Adipose tissue (tissue), 3 donors: Measurements from ENCODE around the gene EGLN3. TPM values are rescaled to one million over a fixed set of nuclear protein-coding genes. Genes with fewer than 3 reads are reported as not detected.

Experiments used
- H3K27ac ChIP-seq: one replicate; pipeline ENCODE4 v1.5.1; 2013; ENCODE audit warnings: low read depth, low read length
- WGBS, 3 donors: extraction: QIAGEN DNeasy Blood & Tissue Kit; methylation state at CpG; one replicate each; pipeline ENCODE4 v1.1.7; 2013; 5-methylcytosine and 5-hydroxymethylcytosine counted together
- polyA plus RNA-seq, 3 donors: library from polyadenylated mRNA; stranded (reverse); fragments of 200-250 nt; gene quantifications; one replicate each; pipeline ENCODE4 v1.2.3, GENCODE V29; 2013
- donor health status: healthy with polysubstance abuse.
- donor health status: Bipolar disorder and iron deficiency.
- donor health status: healthy.

Gene EGLN3
- polyA plus RNA-seq, 3 donors, result 2.9 to 8.4 (median 3.9) TPM

- no peak overlapping the region for H3K27ac ChIP-seq
Observed at GRCh38 chr14:33925946-33926345, 24.9 kb downstream of the EGLN3 start.

- 70 to 90% (median 80%) methylated on average over 3 of the region's 3 CpGs for WGBS, 3 donors
- H3K27ac ChIP-seq, result no peak overlapping the region
Observed at GRCh38 chr14:33925235-33925634, 25.6 kb downstream of the EGLN3 start.

- no peak overlapping the region for H3K27ac ChIP-seq
- 62 to 87% (median 69%) methylated on average over 3 of the region's 3 CpGs for WGBS, 3 donors
Observed at GRCh38 chr14:33924566-33925100, 26.2 kb downstream of the EGLN3 start.

- 66 to 89% (median 67%) methylated on average over 4 of the region's 4 CpGs for WGBS, 3 donors
- no peak overlapping the region for H3K27ac ChIP-seq
Observed at GRCh38 chr14:33922125-33922524, 28.7 kb downstream of the EGLN3 start.

GRCh38 chr14:33918256-33918655, 32.6 kb downstream of the EGLN3 start:
- no peak overlapping the region for H3K27ac ChIP-seq
- WGBS, 3 donors, result 48 to 94% (median 56%) methylated on average over 3 of the region's 3 CpGs

- WGBS, 3 donors, result 55 to 90% (median 60%) methylated on average over 1 of the region's 1 CpG
- H3K27ac ChIP-seq, result no peak overlapping the region
Observed at GRCh38 chr14:33917661-33918060, 33.2 kb downstream of the EGLN3 start.

- no peak overlapping the region for H3K27ac ChIP-seq
- WGBS, 3 donors, result 21 to 50% (median 22%) methylated on average over 5 of the region's 5 CpGs
Observed at GRCh38 chr14:33916663-33917565, 34.0 kb downstream of the EGLN3 start.

- WGBS, 3 donors, result 80 to 92% (median 90%) methylated on average over 7 of the region's 7 CpGs
Observed at GRCh38 chr14:33915682-33916081, 35.2 kb downstream of the EGLN3 start.

GRCh38 chr14:33914676-33915516, 36.0 kb downstream of the EGLN3 start:
- WGBS, 3 donors, result 66 to 84% (median 78%) methylated on average over 5 of the region's 5 CpGs
- H3K27ac ChIP-seq, result no peak overlapping the region

More at GRCh38 chr14:33915682-33916081, 35.2 kb downstream of the EGLN3 start:
- H3K27ac ChIP-seq, result no peak overlapping the region

- 82 to 94% (median 90%) methylated on average over 6 of the region's 6 CpGs for WGBS, 3 donors
Observed at GRCh38 chr14:33911046-33911445, 39.8 kb downstream of the EGLN3 start.

GRCh38 chr14:33910435-33910834, 40.4 kb downstream of the EGLN3 start:
- H3K27ac ChIP-seq, result no peak overlapping the region
- 94 to 95% (median 95%) methylated on average over 8 of the region's 8 CpGs for WGBS, 3 donors

More at GRCh38 chr14:33911046-33911445, 39.8 kb downstream of the EGLN3 start:
- no peak overlapping the region for H3K27ac ChIP-seq

- H3K27ac ChIP-seq, result no peak overlapping the region
- 85 to 92% (median 88%) methylated on average over 6 of the region's 6 CpGs for WGBS, 3 donors
Observed at GRCh38 chr14:33909380-33910084, 41.3 kb downstream of the EGLN3 start.

- H3K27ac ChIP-seq, result no peak overlapping the region
- 82 to 95% (median 94%) methylated on average over 13 of the region's 13 CpGs for WGBS, 3 donors
Observed at GRCh38 chr14:33908540-33909223, 42.2 kb downstream of the EGLN3 start.

GRCh38 chr14:33906968-33907367, 43.9 kb downstream of the EGLN3 start:
- H3K27ac ChIP-seq, result no peak overlapping the region
- WGBS, 3 donors, result 45 to 54% (median 45%) methylated on average over 2 of the region's 2 CpGs

- 90 to 91% (median 91%) methylated on average over 5 of the region's 5 CpGs for WGBS, 3 donors
- H3K27ac ChIP-seq, result no peak overlapping the region
Observed at GRCh38 chr14:33904609-33905008, 46.3 kb downstream of the EGLN3 start.

GRCh38 chr14:33903369-33903768, 47.5 kb downstream of the EGLN3 start:
- H3K27ac ChIP-seq, result no peak overlapping the region
- WGBS, 3 donors, result 84 to 98% (median 96%) methylated on average over 2 of the region's 2 CpGs

- H3K27ac ChIP-seq, result no peak overlapping the region
- 89 to 93% (median 91%) methylated on average over 6 of the region's 6 CpGs for WGBS, 3 donors
Observed at GRCh38 chr14:33902363-33902762, 48.5 kb downstream of the EGLN3 start.
